ENCODE results near the gene CAST.

Gene CAST

DNA sequence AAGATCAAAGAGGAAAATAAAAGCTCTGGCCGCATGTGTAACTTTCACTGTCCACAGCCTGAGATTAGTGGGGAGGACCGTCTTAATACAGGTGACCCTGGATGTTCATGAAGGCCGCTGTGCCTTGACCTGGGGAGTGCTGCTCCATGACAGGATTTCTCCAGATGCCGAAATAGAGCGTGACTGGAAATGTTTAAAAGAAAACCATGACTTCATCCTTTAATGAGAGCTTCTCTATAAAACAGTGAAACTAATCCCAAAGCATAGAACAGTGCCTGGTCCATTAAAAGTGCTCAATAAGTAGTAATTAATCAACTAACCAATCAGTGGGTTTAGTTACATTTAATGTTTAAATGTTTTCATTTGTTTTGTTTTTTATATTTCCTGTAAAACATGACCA, 82.8 kb downstream of the CAST start:
- no peak for TF ChIP-seq ZFX (IDR thresholded peaks at IDR 0.05; ENCODE audit: borderline replicate concordance)
- TF ChIP-seq, protein P1, sequence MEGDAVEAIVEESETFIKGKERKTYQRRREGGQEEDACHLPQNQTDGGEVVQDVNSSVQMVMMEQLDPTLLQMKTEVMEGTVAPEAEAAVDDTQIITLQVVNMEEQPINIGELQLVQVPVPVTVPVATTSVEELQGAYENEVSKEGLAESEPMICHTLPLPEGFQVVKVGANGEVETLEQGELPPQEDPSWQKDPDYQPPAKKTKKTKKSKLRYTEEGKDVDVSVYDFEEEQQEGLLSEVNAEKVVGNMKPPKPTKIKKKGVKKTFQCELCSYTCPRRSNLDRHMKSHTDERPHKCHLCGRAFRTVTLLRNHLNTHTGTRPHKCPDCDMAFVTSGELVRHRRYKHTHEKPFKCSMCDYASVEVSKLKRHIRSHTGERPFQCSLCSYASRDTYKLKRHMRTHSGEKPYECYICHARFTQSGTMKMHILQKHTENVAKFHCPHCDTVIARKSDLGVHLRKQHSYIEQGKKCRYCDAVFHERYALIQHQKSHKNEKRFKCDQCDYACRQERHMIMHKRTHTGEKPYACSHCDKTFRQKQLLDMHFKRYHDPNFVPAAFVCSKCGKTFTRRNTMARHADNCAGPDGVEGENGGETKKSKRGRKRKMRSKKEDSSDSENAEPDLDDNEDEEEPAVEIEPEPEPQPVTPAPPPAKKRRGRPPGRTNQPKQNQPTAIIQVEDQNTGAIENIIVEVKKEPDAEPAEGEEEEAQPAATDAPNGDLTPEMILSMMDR (IDR thresholded peaks at IDR 0.05), result no peak

DNA sequence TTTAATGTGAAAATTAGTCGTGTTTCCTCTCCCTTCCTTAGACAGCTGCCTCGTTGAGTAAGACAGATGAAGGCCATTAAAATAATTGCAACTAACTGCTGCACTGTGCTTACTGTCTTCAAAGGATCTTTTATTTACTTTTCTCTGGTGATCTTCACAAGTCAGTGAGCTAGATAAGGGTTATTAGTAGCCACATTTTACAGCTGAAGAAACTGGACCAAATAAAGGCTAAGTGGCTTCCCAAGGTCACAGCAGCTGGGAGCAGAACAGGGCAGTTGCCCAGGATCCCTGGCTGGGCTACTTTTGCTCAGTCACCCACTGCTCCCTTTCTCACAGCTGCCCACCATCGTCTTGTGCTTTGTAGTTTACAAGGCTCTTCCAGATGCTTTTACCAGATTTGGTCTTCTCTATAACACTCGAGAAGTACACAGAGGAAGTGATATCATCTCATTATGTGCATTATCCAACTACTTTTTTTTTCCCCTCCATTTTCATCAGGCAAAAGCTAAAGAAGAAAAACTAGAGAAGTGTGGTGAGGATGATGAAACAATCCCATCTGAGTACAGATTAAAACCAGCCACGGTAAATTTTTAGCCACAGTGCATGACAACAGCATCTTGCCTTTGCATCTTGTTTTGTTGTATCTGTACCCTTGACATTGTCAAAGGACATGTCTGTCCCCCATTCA, 83.8 kb downstream of the CAST start:
- TF ChIP-seq, protein P1 (IDR thresholded peaks at IDR 0.05), result no peak
- no peak for TF ChIP-seq ZFX (IDR thresholded peaks at IDR 0.05; ENCODE audit: borderline replicate concordance)
- H3K27ac ChIP-seq, result no peak overlapping the region

More for the DNA sequence above, 82.8 kb downstream of the CAST start:
- H3K27ac ChIP-seq, result no peak overlapping the region

DNA sequence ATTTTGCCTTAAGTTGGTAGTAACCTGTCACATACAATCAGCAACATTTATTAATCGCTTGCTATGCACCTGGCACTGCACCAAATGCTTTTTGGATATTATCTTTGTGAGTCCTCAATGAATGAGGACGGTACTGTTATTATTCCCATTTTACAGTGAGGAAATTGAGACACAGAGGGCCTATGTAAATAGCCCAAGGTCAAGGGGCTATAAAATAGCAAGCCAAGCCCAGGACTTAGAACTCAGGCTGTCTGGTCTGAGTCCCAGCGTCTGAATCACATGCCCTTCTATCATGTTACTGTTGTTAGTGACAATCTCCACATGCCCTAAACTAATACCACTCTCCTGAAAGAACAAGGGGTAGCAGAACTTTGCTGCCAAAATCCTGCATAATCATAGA, 85.5 kb downstream of the CAST start:
- H3K27ac ChIP-seq, result no peak overlapping the region
- TF ChIP-seq, protein P1 (IDR thresholded peaks at IDR 0.05), result no peak
- no peak for TF ChIP-seq ZFX (IDR thresholded peaks at IDR 0.05; ENCODE audit: borderline replicate concordance)

DNA sequence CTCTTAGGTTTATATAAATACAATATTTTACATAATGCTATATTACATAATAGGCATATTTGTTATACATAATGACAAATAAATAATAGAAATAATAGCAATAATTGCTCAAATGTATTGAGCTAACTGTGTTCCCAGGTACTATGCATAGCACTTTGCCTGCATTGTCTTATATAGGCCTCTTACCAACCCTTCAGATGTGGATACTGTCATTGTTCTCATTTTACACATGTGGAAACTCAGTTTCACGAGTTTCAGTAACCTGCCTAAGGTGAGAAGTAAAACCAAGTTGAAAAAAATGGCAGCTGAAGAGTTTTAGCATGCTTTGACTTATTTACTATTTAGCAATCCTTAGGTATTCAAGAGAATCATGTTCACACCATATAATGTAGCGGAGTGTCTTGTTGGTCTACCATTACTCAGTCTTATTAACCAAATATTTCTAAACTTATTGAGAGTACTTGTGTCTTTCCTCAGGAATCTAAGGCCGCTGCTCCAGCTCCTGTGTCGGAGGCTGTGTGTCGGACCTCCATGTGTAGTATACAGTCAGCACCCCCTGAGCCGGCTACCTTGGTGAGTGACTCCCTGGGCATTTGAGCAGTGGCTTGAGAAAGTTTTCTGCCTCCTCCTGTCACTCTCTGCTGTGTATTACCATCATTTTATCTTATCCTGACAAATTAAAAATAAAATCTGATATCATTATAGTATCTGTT, 88.1 kb downstream of the CAST start:
- no peak for TF ChIP-seq ZFX (IDR thresholded peaks at IDR 0.05; ENCODE audit: borderline replicate concordance)

DNA sequence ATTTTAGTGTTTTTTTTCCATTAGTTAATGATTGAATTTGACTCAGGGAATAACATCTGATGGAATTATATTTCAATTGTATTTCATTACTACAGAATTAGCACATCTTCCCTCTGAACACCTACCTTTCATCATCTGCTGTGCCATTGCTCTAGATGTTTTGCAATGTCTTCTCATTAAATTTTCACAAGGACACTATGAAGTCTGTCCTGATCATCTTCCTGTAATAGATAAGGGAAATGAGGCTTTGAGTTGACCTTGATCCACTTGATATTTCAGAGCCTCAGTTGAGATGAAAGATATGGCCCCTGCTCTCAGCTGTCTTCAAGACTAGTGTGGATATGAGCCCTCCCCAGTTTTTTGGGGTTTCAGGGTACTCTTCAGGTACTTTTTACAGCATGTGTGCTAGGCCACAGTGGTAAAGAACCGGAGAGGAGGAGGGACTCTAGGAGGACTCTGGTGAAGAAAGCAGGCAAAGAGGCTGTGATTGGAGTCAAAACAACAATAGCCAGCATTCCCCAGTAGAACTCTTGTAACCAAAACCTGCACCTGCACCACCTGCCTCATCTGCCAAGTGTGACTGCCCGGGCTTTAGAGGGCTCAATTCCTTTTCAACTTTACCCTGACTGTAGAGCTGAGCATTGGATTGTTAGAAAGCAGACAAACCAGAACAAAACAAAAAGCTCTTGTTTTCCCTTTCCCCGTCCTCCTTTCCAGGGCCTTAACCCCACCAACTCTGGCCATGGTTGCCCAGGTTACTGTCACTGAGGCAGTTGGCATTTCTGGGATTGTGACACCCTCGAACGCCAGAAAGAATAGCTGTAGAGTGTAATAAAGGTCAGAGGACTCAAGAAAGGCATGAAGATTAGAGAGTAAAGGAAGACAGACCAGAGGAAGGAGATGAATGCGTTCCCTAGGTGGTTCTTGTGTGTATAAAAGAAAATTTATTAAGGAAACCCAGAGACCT, 89.3 kb downstream of the CAST start:
- H3K27ac ChIP-seq, result no peak overlapping the region
- TF ChIP-seq ZFX (IDR thresholded peaks at IDR 0.05; ENCODE audit: borderline replicate concordance), result no peak
- TF ChIP-seq, protein P1 (IDR thresholded peaks at IDR 0.05), result no peak

More for the DNA sequence above, 88.1 kb downstream of the CAST start:
- no peak overlapping the region for H3K27ac ChIP-seq

DNA sequence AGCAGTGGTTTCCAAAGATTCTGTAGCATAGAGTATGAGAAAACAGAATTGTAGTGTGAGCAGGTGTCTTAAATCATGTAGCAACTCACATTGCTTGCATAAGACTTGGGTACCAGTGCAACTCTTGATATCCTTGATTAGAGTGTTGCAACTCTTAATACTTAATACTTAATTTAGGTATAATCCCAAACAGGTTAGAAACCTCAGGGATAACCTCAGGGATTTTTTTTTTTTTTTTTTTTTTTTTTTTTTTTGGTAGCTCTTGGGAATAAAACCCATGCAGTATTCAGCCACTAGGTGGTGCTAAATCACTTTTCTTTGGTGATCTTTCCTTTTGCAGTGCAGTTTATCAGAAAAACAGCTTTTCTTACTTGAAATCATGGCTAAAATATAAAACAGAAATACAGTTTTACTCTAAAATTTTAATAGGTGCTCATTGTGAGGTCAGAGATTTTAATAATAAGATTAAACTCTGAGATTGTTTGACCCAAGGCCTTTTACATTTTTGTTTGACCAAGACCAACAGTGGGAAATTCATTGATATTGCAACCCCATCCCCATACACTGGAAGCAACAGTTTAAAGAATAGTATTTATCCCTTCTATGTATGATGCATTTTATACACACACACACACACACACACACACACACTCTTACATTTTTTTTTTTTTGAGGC, 90.3 kb downstream of the CAST start:
- TF ChIP-seq, protein P1 (IDR thresholded peaks at IDR 0.05), result peak; percentile 80
- TF ChIP-seq ZFX (IDR thresholded peaks at IDR 0.05; ENCODE audit: borderline replicate concordance), result no peak

DNA sequence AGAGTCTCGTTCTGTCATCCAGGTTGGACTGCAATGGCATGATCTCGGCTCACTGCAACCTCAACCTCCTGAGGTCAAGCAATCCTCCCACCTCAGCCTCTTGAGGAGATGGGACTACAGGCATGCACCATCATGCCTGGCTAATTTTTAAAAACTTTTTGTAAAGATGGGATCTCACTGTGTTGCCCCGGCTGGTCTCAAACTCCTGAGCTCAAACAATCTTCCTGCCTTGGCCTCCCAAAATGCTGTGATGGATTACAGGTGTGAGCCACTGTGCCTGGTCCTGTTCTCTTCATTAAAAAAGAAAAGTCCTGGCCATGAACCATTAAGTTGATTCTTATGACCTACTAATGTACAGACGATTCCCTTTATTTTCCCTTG, 90.8 kb downstream of the CAST start:
- no peak overlapping the region for H3K27ac ChIP-seq
- TF ChIP-seq ZFX (IDR thresholded peaks at IDR 0.05; ENCODE audit: borderline replicate concordance), result no peak
- TF ChIP-seq, protein P1 (IDR thresholded peaks at IDR 0.05), result no peak

More for the DNA sequence above, 90.3 kb downstream of the CAST start:
- H3K27ac ChIP-seq, result no peak overlapping the region
